NOMO-1 (cell line): ENCODE data around the gene SLC12A4.
"Not testable (repeated sequence)": the region's sequence is repeated elsewhere in the genome, so short reads cannot be mapped to it uniquely, and the experiment has no call there.

Experiments used
- DNase-seq, 2 experiments: peaks; one replicate each; lab custom pipeline; 2025; ENCODE audit not compliant: unreplicated experiment in 2 of 2; lab: John Stamatoyannopoulos, UW

SLC12A4 gene

GRCh38 chr16:67988675-67989074 lies 20.2 kb upstream of the SLC12A4 start:
- DNase-seq = no peak

GRCh38 chr16:67987460-67988160 lies 19.2 kb upstream of the SLC12A4 start:
- DNase-seq = no peak

GRCh38 chr16:67986949-67987348 lies 18.5 kb upstream of the SLC12A4 start:
- DNase-seq = no peak

GRCh38 chr16:67982011-67982696 lies 13.7 kb upstream of the SLC12A4 start:
- no peak for DNase-seq

- peak; percentile 48 to 59 for DNase-seq
These were observed 11.7 kb upstream of the SLC12A4 start, which contains the start of gene DPEP3 for GRCh38 chr16:67979955-67980678. Gene DPEP3, minus strand, starts transcription at chr16:67980499. Its CDS starts 119 bp downstream, at chr16:67980380.

GRCh38 chr16:67977469-67978227 lies 9.2 kb upstream of the SLC12A4 start:
- DNase-seq = no peak

- no peak for DNase-seq
These were observed 8.6 kb upstream of the SLC12A4 start for GRCh38 chr16:67977005-67977404.

GRCh38 chr16:67976205-67976604 lies 7.8 kb upstream of the SLC12A4 start:
- DNase-seq = no peak

GRCh38 chr16:67975321-67976105 lies 7.1 kb upstream of the SLC12A4 start:
- no peak for DNase-seq

GRCh38 chr16:67972285-67972684 lies 3.8 kb upstream of the SLC12A4 start:
- not testable (repeated sequence) for DNase-seq

GRCh38 chr16:67971111-67971510 lies 2.7 kb upstream of the SLC12A4 start:
- no peak for DNase-seq

GRCh38 chr16:67969254-67970039 lies 1.0 kb upstream of the SLC12A4 start:
- DNase-seq = peak in 1 of 2 experiments; percentile 17

- DNase-seq = peak; percentile 29 to 35
These were observed 458 bp downstream of the SLC12A4 start for GRCh38 chr16:67967958-67968399.

- no peak for DNase-seq
These were observed 1.1 kb downstream of the SLC12A4 start for GRCh38 chr16:67967183-67967957.

- peak in 1 of 2 experiments; percentile 19 for DNase-seq
These were observed 1.8 kb downstream of the SLC12A4 start for GRCh38 chr16:67966549-67967182.

- DNase-seq = no peak
These were observed 2.5 kb downstream of the SLC12A4 start for GRCh38 chr16:67965668-67966548.
